Activated B cell treated with CpG ODN at 0.5 μM for 24 hours (primary cell): Measurements from ENCODE around the gene UBE2G2. TPM values are rescaled to one million over a fixed set of nuclear protein-coding genes. Genes with fewer than 3 reads are reported as not detected.

Experiments
- ATAC-seq: fragments of 200-7000 bp; cut with Tn5 transposase; one replicate; pipeline ENCODE4 v1.10.0; 2021; ENCODE audit warnings: low read depth, mild to moderate bottlenecking, moderate library complexity
- CTCF ChIA-PET: fragments of 350-600 bp; sonication (Branson Sonifier 250); formaldehyde crosslinking; loops from one replicate; lab custom pipeline; 2021; ENCODE audit warnings: antibody characterized with exemption; lab: Charles Lee
- POLR2A ChIA-PET: fragments of 350-600 bp; sonication (Branson Sonifier 250); formaldehyde crosslinking; loops from one replicate; lab custom pipeline; 2021; ENCODE audit warnings: antibody characterized with exemption; lab: Charles Lee
- DNase-seq: peaks from one replicate; pipeline ENCODE4 v3.0.0; 2022
- H3K27ac Mint-ChIP-seq: one replicate; pipeline ENCODE4 v1.8.0; 2020; ENCODE audit warnings: mixed read lengths
- H3K27me3 Mint-ChIP-seq: one replicate; pipeline ENCODE4 v1.8.0; 2021; ENCODE audit warnings: mixed read lengths
- H3K36me3 Mint-ChIP-seq: one replicate; pipeline ENCODE4 v1.8.0; 2021; ENCODE audit warnings: low read depth, mixed read lengths
- H3K4me1 Mint-ChIP-seq: one replicate; pipeline ENCODE4 v1.8.0; 2021; ENCODE audit warnings: mixed read lengths
- H3K4me3 Mint-ChIP-seq: one replicate; pipeline ENCODE4 v1.8.0; 2020; ENCODE audit warnings: mild to moderate bottlenecking, mixed read lengths
- H3K9me3 Mint-ChIP-seq: one replicate; pipeline ENCODE4 v1.8.0; 2020; ENCODE audit warnings: mixed read lengths
- intact Hi-C: fragments of 100-400 bp; cut with micrococcal nuclease; formaldehyde crosslinking; loops from one replicate; pipeline ENCODE4 v1.15.1; 2024
- total RNA-seq: library from RNA; stranded (reverse); gene quantifications from 2 replicates; pipeline ENCODE4 v1.2.3, GENCODE V29; 2022
- TF ChIP-seq, protein P1 (sequence below): fragments of 200-600 bp; IDR thresholded peaks from one replicate; pipeline ENCODE4 v1.8.0; 2022; ENCODE audit warnings: antibody characterized with exemption, mild to moderate bottlenecking

The UBE2G2 gene
- total RNA-seq, 1 donor from 2014 or later = 108 TPM

DNA sequence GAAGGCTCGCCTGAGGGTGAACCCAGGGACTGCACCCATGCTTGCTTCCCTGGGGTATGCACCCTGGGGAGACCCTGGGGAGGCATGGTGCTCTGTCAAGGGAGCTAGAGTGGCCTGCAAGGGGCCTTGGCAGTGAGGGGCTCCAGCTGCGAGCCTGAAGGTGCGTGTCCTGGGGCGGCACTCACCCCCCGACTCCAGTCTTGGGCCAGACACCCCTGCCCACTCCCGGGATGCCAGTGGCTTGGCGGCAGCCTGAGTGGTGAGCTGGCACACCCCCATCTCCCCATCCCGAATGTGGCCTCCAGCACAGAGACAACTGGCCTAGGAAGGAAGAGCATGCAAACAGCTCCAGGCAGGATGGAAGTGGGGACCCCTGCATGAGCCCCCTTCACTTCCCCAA, 13.6 kb upstream of the UBE2G2 start:
- ATAC-seq (no peak), DNase-seq (no peak)
- Mint-ChIP-seq H3K27me3 (no peaks in the 10 kb centered on the region), H3K4me3 (no peak overlapping the region), H3K9me3 (no peaks in the 10 kb centered on the region), H3K4me1 (peaks cover 14% of the 10 kb centered on the region), H3K27ac (no peak overlapping the region), H3K36me3 (peaks cover 28% of the 10 kb centered on the region)
- TF ChIP-seq, protein P1, sequence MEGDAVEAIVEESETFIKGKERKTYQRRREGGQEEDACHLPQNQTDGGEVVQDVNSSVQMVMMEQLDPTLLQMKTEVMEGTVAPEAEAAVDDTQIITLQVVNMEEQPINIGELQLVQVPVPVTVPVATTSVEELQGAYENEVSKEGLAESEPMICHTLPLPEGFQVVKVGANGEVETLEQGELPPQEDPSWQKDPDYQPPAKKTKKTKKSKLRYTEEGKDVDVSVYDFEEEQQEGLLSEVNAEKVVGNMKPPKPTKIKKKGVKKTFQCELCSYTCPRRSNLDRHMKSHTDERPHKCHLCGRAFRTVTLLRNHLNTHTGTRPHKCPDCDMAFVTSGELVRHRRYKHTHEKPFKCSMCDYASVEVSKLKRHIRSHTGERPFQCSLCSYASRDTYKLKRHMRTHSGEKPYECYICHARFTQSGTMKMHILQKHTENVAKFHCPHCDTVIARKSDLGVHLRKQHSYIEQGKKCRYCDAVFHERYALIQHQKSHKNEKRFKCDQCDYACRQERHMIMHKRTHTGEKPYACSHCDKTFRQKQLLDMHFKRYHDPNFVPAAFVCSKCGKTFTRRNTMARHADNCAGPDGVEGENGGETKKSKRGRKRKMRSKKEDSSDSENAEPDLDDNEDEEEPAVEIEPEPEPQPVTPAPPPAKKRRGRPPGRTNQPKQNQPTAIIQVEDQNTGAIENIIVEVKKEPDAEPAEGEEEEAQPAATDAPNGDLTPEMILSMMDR = no peak
- CTCF ChIA-PET = interaction anchor here (1.0 kb wide), 1 partner anchor 14 kb away, joined by 3 read pairs; the partner anchor contains the start of gene UBE2G2
- intact Hi-C loops = loop anchor here (5.0 to 10.0 kb wide), 3 partner anchors 117 to 472 kb away; partner anchors contain the start of genes ADARB1 and POFUT2
- POLR2A ChIA-PET = interaction anchor here (1.0 to 1.3 kb wide), 2 partner anchors 10 to 14 kb away, joined by 3 to 7 read pairs; partner anchors contain the start of gene UBE2G2

DNA sequence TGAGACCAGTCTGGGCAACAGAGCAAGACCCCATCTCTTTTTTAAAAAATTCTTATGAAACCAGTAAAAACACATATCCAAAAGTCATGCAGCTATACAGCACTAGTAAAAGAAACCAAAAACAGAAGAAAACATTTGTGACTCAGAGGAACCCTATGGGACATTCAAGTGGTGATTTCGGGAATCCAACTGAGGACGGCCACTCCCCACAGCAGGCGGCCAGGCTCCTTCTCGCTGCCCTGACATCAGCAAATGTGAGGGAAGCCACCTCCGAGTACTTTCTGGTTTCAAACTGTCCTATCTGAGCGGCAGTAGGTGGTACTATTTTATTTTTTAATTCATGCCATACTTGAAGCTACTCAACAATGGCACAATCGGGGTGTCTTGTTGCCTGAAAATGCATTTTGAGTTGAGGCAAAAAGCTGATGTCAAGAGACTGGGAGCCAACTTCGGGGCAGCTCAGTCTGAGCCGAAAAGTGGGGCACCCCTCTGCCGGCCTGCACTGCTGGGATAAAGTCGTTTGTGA, 12.9 kb upstream of the UBE2G2 start:
- Mint-ChIP-seq H3K9me3 (no peaks in the 10 kb centered on the region), H3K27me3 (no peaks in the 10 kb centered on the region), H3K4me3 (no peak overlapping the region), H3K27ac (no peak overlapping the region), H3K4me1 (peaks cover 14% of the 10 kb centered on the region), H3K36me3 (peaks cover 34% of the 10 kb centered on the region)
- ATAC-seq (no peak), DNase-seq (no peak)
- CTCF ChIA-PET = interaction anchor here (1.0 kb wide), 1 partner anchor 13 kb away, joined by 3 read pairs; the partner anchor contains the start of gene UBE2G2
- TF ChIP-seq, protein P1 = no peak
- intact Hi-C loops = loop anchor here (5.0 to 10.0 kb wide), 3 partner anchors 118 to 473 kb away; partner anchors contain the start of genes ADARB1 and POFUT2
- POLR2A ChIA-PET = interaction anchor here (1.3 kb wide), 1 partner anchor 10 kb away, joined by 3 read pairs; no protein-coding TSS in a partner anchor

DNA sequence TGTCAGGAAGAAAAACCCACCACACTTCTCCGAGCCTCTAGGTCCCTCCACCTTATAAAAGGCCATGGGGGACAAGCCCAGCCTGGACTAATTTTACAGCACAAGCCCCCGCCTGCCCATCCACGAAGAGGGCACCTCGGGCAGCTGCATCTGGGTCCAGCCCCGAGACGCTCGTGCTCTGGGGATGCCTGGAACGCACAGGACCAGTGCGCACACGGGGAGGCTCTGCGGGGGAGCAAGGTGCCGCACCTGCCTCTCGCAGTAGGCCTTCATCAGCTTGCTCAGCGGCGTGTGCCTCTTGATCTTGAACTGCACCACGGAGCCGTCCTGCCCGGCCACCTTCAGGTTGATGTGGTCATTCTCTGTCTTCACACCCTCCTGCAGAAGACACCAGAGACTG, 12.1 kb upstream of the UBE2G2 start:
- ChIA-PET POLR2A (interaction anchor here (0.5 kb wide), 1 partner anchor 70 kb away, joined by 4 read pairs; no protein-coding TSS in a partner anchor), CTCF (no interaction called here)
- intact Hi-C loops = loop anchor here (10.0 kb wide), 1 partner anchor 261 kb away; the partner anchor contains the start of gene ADARB1
- Mint-ChIP-seq H3K9me3 (no peaks in the 10 kb centered on the region), H3K36me3 (peaks cover 42% of the 10 kb centered on the region), H3K4me3 (no peak overlapping the region), H3K27me3 (no peaks in the 10 kb centered on the region), H3K27ac (no peak overlapping the region), H3K4me1 (peaks cover 14% of the 10 kb centered on the region)
- TF ChIP-seq, protein P1 = no peak
- ATAC-seq = no peak
- no peak for DNase-seq

DNA sequence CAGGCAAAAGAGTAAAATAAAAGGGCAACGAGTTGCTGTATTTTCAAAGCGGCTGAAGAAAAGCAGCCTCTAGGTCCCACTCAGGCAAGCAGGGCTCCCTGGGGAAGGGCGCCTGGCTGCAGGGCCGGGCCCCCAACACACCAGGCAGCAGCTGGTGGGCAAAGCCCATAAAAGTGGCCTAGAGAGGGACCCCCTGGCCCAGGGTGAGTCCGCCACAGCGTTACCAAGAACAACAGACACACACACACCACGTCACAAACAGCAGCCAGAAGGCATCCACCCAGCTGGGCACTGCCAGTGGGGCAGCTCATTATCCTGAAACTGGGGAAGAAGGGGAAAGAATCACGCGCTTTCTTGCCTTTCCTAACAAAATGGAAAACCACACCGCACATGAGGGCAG, 11.5 kb upstream of the UBE2G2 start:
- ChIA-PET POLR2A (interaction anchor here (0.5 kb wide), 1 partner anchor 70 kb away, joined by 4 read pairs; no protein-coding TSS in a partner anchor), CTCF (no interaction called here)
- DNase-seq (no peak), ATAC-seq (no peak)
- Mint-ChIP-seq H3K4me1 (peaks cover 14% of the 10 kb centered on the region), H3K9me3 (no peaks in the 10 kb centered on the region), H3K36me3 (peaks cover 47% of the 10 kb centered on the region), H3K27me3 (no peaks in the 10 kb centered on the region), H3K27ac (no peak overlapping the region), H3K4me3 (no peak overlapping the region)
- intact Hi-C loops = loop anchor here (10.0 kb wide), 1 partner anchor 262 kb away; the partner anchor contains the start of gene ADARB1
- TF ChIP-seq, protein P1 = no peak

DNA sequence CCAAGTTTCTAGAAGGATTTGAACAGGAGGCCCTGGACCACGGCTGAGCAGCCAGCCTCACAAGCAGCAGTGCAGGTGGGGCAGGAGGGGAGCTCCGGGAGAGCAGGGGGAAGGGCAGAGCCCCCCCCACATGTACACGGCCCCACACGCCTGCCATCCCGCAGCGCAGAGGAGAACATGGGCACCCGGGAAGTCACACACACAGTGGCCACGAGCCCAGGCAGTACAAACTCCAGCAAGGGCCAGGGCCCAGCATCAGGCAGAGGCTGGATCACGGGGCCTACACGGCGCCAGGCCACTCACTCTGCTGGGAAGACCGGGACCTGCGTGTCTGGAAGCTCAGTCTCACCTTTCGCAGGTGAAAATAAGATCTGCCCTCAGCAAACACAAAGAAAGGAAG, 11.0 kb upstream of the UBE2G2 start:
- DNase-seq (no peak), ATAC-seq (no peak)
- POLR2A ChIA-PET = no interaction called here
- no peaks in the 10 kb centered on the region for H3K27me3 Mint-ChIP-seq
- H3K27ac Mint-ChIP-seq = no peak overlapping the region
- H3K36me3 Mint-ChIP-seq = peaks cover 50% of the 10 kb centered on the region
- no peaks in the 10 kb centered on the region for H3K9me3 Mint-ChIP-seq
- TF ChIP-seq, protein P1 = no peak
- no peak overlapping the region for H3K4me3 Mint-ChIP-seq
- CTCF ChIA-PET = no interaction called here
- intact Hi-C loops = loop anchor here (10.0 kb wide), 1 partner anchor 262 kb away; the partner anchor contains the start of gene ADARB1
- peaks cover 14% of the 10 kb centered on the region for H3K4me1 Mint-ChIP-seq
